HG02870 (cell line): ENCODE measurements around the gene MTHFR.

ENCODE experiments used
- ATAC-seq: cut with Tn5 transposase; IDR thresholded peaks from one replicate; pipeline ENCODE4 v1.9.1; 2021; ENCODE audit warnings: mild to moderate bottlenecking, moderate library complexity; ENCODE audit not compliant: unreplicated experiment

Gene MTHFR

DNA sequence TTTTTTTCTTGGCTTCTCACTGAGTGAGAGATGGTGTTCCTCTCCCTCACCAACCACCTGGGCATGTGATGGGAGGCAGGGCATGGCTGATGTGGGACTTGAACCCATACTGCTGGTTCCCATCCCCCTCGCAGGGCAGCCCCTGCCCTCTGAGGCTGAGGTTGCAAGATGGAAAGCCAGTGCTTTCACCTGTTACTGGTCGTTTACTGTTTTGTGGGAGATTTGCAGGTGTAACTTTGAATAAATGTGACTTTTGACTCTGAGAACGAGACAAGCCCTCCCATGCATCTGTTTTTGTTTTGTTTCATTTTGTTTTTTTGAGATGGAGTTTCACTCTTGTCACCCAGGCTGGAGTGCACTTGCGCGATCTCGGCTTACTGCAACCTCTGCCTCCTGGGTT, 22.2 kb downstream of the MTHFR start:
- no peak for ATAC-seq

DNA sequence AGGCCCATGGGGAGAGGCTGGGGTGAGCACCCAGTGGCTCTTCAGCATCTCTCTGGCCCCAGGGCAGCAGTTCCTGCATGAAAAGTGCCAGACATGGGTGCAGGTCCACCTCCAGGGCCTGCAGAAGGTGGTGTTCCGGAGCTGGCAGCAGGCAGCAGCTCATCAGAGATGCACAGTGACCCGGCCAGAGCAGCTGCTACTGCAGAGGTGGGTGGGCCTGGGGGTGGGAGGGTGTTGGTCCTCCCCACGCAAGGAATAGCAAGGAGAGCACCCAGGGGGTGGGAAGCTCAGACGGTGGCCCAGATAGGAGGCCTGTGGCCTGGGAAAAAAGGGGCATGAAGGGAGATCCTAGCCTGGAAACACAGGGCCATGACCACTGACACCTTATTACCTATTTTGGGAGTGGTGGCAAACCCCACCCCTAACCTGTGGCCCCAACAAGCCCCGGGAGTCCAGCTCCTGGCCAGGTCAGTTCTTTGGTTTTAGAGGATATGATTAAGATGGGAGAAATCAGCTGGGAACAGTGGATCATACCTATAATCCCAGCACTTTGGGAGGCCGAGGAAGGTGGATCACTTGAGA, 23.5 kb downstream of the MTHFR start:
- ATAC-seq: no peak

DNA sequence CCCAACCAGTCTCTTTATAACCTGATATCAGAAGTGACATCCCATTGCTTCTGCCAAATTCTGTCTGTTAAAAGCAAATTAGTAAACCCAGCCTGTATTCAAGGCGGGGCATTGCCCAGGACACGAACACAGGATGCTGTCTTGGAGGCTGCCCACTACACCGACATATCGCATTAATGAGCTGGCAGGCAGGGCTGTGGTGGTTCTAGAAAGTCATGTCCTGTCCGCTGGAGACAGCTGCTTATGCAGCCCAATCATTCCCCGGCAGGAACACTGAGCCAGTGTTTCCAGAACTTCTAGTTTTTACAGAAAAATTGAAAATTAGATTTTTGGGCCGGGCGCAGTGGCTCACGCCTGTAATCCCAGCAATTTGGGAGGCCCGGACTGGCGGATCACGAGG, 24.5 kb downstream of the MTHFR start:
- ATAC-seq: no peak

DNA sequence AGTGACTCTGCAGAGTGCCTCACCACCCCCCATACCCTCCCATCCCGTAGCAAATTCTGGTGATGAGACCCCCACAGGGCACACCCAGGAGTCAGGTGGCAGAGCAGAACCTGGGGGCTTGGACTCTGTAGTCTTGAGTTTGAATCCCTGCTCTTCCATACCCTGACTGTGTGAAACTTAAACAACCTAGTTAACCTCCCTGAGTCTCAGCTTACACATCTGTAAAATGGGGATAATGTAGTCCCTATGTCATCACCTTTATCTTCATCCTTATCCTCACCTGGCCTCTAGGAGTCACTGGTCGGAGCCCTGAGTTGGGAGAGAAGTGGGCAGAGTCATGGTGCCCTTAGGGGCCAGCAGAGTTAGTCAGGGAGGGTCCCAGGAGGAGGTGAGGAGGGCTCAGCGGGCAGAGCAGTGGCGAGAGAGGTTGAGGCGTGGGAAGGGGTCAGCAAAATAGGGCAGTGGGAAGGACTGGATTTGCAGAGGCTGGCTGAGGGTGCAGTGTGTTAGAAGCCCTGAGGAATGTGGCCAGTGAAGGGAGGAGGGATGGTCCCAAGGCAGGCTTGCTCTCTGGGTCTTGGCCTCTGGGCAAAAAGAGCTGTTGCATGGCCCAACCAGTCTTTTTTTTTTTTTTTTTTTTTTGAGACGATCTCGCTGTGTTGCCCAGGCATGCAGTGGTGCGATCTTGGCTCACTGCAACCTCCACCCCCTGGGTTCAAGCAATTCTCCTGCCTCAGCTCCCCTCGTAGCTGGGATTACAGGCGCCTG, 25.2 kb downstream of the MTHFR start:
- no peak for ATAC-seq

DNA sequence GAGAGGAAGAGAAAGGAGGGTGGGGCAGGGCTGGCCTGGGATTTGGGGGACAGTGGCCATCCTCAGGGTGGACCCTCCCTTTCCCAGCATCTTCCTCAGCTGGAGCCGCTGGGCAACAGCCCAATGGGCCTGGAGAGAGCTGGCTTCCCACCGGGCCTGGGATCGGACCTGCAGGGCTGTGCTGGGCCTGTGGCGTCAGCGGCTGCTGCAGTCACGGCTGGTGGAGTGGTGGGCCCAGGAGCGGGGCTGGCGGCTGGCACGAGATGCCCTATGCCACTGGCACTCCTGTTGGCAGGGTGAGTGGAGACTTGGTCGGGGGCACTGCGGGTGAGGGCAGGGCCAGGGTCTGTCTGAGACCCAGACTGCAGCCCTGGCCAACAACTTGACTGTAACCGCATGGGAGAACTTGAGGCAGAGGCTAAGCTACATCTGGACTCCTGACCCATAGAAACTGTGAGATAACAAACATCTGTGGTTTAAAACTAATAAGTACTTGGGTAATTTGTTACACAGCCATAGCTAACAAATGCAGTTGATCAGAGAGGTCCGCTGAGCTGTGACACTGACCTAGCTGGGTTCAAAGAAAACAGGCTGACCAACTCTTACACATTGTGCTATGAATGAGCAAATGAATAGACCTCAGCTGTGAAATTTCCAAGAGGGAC, 25.9 kb downstream of the MTHFR start:
- ATAC-seq: no peak

DNA sequence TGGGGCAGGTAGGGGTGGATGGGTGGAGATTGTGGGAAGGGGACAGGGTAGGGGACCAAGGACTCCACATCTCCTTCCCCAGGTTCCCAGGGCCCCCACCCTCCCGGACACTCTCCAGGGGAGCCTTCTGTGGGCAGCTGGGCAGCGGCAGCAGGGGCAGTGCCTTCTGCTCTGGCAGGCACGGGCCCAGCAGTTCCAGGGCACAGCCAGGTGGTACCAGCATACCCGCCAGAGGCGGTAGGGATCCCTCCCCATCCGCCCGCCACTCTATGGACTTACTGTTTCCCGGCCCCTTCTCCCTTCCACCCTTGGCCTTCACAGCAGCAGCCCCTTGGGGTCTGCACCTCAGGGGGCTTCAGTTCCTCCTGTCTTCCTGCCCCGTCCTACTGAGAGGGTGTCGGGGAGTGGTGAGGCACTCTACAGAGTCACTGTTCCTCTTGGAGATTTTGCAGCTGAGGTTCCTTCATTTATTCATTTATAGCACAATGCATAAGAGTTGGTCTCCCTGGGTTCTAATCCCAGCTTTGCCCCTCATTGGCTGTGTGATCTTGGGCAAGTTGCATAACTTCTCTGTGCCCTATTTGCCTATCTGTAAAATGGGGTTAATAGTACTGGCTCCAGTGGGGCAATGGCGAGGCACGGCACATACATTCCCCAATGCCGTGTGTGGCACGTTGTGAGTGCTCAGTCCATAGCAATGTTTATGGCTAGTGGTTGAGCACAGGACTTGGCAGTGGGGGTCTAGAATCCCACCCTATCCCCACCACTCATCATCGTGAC, 26.7 kb downstream of the MTHFR start:
- ATAC-seq: no peak

DNA sequence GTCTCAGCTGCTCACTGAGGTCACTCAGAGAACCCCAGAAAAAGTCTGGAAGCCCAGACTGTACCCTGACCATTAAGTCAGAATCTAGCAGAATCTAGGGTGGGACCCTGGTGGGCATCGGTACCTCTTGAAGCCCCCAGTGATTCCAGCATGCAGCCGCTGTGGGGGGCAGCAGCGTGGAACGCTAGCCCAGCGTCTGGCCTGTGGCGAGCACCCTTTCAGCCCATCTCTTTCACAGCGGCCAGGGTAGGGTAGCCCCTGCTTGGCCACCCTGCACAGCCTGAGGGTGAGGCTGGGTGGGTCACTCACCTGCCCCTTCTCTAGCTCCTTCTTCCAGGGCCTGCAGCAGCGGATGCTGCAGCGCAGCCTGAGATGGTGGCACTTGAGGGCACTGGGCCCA, 27.4 kb downstream of the MTHFR start:
- no peak for ATAC-seq

DNA sequence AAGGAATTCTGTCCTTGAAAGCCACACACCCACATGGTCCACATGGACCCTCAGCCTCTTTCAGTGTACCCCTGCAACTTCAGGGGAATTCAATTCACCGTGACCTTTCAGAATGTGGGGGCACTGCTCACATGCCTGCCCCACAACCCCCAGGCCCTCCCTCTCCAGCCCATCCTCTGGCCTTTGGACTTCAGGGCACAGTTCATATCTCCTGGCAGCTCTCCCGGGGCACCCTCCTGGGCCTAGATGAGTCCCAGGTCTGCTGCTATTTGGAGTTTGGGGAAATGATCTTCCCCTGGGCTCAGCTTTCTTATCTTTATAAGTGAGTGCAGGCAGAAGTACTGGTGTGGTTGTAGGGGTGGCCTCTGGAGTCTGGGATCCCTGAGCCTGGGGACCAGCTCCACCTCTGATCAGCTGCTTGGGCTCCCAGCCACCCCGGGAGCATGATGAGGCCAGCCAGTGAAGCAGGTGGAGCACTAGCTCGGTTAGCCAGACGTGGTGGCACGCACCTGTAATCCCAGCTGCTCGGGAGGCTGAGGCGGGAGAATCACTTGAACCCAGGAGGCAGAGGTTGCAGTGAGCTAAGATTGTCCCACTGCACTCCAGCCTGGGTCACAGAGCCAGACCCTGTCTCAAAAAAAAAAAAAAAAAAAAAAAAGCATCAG, 28.0 kb downstream of the MTHFR start:
- ATAC-seq: no peak

DNA sequence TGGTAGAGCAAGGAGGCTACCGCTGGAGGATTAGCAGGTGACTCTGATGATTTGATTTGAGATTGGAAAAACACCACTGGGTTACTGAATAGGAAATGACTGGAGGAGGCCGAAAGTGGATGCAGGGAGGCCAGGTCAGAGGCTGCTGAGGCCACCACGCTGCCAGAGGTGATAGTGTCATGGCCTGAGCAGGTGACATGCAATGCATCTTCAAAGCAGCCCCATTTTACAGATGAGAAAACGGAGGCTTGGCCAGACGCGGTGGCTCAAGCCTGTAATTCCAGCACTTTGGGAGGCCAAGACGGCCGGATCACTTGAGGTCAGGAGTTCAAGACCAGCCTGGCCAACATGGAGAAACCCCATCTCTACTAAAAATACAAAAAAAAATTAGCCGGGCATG, 31.0 kb downstream of the MTHFR start:
- ATAC-seq: no peak

DNA sequence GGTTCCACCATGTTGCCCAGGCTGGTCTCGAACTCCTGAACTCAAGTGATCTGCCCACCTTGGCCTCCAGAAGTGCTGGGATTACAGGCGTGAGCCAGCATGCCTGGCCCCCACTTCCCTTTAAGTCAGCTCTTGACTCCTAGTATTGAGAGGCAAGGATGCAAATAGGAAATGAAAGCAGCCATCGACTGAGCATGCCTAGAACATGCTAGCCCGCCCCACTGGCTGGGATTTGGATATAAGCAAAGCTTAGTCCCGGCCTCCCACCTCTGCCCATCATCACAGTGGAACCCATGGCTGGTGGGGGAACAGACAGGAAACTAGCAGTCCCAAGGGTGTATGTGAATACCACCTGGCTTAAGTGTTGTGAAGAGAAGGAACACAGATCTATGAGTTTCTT, 33.3 kb downstream of the MTHFR start:
- ATAC-seq: no peak

DNA sequence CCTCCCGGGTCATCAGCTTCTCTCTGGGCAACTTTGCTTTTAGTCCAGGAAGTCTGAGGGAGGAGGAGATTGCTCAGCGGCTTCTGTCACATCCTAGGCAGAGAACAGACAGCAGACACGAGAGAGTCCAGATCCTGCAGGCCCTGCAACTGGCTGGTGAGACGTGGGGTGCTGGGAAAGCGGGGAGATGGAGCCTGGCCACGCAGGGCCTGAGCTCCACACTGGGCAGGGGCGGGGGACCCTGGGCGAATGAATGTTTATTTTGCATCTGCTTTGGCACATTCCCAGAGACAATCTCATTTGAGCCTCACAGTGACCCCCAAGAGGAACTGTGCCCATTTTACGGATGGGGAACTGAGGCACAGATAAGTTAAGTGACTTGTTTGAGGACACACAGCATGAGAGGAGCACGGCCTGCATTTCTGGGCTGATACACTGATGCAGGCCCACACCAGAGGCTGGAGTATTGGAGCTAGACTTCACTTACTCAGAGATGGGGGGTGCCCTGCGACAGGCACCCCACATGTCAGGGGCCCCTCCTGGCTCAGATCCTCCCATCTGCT, 34.2 kb downstream of the MTHFR start:
- no peak for ATAC-seq

DNA sequence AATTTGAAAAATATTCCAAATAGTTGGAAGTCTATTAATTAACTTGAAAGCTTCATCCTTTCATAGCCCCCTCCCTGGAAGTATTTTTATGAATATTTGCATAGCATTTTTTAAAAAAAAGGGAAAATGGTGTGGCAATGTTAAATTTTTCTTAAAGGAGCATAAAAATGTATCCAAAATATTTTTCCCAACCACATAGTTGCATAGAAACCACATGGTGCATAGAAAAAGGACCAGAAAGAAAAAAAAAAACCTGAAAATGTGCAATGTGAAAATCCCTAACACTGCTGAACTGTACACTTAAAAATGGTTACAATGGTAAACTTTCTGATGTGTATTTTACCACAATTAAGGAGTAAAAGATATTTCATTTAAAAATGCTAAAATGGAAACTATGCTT, 35.8 kb downstream of the MTHFR start:
- no peak for ATAC-seq

DNA sequence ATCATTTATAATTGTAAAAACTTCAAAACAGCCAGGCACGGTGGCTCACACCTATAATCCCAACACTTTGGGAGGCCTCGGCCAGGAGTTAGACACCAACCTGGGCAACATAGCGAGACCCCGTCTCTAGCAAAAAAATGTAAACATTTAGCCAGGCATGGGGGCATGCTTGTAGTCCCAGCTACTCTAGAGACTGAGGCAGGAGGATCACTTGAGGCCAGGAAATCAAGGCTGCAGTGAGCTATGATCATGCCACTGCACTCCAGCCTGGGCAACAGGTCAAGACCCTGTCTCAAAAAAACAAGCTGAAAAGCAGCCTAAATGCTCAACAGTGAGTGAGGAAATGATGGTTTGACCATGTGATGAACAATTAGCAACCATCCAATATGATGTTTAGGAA, 36.5 kb downstream of the MTHFR start:
- no peak for ATAC-seq

DNA sequence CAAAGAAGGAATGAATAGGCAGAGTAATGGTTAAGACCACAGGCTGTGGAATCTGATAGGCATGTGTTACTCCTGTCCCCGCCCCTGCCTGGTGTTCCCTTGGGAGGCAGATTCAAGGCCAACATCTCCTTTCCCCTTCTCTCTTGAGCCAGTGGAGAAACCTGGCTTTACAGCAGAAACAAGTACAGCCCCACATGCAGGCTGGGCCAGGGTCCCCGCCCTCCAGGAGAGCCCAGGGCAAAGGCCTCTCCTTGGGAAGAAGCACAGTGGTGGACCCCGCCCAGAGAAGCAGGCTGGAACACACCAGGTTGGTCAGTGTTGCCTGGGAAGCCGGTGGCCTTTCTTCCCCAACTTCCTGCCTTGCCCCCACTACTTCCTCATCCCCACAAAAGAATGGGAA, 36.9 kb downstream of the MTHFR start:
- ATAC-seq: no peak

DNA sequence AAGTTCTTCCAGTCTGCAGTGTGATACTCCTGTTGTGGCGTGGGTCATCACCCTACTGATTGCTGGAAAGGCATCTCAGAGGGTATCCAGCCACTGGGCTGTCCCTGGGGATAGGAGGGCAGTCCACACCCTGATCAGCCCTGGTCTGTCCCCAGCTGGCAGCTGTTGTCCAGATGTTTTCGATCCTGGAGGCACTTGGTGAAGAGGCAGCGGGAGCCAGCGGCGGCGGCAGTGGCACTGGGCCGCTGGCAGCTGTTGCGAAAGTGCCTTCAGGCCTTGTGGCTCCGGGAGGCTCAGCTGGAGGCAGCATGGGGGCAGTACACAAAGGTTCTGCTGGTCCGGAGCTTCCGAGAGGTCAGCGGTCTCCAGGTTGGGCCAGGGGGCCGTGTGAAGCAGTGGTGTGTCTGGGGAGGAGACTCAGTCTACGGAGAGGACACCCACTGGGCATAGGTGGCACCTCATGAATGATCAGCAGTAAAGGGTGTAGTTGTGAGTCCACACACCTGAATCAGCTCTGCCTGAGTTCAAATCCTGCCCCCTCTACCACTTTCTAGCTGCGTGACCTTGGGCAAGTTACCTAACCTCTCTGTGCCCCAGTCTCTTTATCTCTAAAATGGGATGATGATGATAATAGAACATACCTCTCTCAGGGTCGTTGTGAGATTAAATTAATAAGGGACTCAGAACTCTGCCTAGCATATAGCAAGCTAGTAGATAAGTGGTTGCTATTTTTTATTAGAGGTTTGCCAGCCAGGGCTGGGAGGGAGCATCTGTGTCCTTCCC, 37.7 kb downstream of the MTHFR start:
- no peak for ATAC-seq

DNA sequence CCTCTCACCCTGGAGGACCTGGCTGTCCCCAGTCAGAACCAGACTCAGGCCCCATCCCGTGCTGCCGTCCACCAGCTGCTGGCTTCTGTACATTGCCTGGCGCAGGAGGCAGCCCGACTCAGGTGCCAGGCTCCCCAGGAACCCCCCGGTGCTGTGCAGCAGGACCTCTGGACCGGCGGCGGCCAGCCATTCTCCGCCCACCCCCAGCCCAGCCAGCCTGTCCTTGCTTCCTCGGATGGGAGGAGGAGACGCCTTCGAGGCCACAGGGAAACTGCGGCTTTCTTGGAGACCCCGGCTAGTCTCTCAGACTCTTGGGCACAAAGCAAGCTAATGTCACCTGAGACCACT, 39.4 kb downstream of the MTHFR start:
- no peak for ATAC-seq

DNA sequence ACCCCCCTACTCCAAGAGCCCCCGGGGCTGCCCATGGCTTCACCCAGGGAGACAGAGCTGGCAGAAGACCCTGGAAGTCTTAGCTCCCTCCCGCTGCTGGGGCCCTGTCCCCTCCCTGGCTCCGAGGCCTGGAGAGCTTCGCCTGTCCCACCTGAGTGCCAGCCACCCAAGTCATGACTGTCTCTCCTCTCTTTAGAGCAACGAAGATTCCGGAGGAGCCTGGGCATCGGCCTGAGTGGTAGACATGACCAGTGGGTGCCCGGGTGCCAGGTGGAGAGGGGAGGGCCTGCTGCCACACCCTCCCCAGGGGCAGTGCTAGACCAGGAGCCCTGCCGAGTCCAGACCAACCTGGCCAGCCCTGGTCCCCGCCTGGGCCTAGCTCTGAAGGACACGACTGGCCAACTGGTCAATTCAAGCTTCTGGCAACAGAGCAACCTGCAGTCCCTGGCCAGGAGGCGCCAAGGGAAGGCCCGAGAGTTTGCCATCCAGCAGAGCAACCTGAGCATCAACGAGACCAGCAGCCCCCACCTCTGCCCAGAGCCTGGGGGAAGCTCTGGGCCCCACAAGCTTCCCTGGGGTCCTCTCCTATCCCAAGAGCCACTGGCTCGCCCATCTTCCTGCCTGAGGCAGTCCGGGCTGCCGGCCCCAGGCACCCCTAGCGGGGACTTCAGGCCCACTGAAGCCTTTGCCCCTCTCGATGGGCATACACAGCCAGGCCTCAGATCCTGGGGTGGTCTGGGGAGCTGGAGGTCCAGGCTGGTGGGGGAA, 39.9 kb downstream of the MTHFR start:
- ATAC-seq: no peak

DNA sequence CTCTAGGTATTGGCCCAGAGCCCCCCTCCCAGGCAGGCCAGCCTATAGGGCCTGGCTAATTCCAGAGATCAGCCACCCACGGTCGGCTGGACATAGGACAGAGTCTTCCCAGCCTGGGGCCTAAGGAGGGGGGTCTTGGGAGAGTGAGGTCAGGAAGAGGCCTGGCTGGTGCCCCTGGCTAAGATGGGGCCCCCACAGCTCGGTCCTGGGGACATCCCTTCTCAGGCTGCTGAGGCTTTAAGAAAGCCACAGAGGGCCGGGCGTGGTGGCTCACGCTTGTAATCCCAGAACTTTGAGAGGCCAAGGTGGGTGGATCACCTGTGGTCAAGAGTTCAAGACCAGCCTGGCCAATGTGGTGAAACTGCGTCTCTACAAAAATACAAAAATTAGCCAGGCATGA, 41.2 kb downstream of the MTHFR start:
- no peak for ATAC-seq

DNA sequence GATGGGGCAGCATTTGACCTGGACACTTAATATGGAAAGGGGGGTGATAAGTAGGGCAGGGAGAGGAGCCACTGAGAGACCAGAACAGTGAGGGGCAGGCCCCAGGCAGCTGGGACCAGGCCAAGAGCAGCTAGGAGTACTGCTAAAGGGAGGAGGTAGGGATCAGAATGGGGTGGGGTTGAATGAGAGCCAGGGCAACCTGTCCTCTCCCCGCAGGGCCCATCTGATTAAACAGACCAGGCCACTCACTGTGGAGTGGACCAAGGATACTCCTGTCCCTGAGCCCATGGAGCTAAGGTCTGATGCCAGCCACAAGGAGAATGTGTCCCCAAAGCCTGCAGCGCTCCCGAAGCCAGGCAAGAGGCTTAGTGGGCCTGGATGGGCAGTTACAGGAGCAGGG, 41.6 kb downstream of the MTHFR start:
- no peak for ATAC-seq
